Measurements from ENCODE around the gene AARS1.
"Not testable (repeated sequence)": the region's sequence is repeated elsewhere in the genome, so short reads cannot be mapped to it uniquely, and the experiment has no call there.

Gene AARS1

GRCh38 chr16:70267922-70268321 is 21.4 kb downstream of the AARS1 start:
- not testable (repeated sequence) for H3K27me3 ChIP-seq (ENCODE audit: insufficient read depth, low read length); H3K9ac ChIP-seq (ENCODE audit: low read depth, low read length); H3K27ac ChIP-seq (ENCODE audit: low read length); H3K4me3 ChIP-seq (ENCODE audit: low read length); H3K4me1 ChIP-seq (ENCODE audit: insufficient read depth, low read length); H3K9me3 ChIP-seq (ENCODE audit: insufficient read depth, low read depth, low read length)
- H3K36me3 ChIP-seq (ENCODE audit: insufficient read depth, low read depth, low read length), result peaks cover 97% of the 10 kb centered on the region

- Histone ChIP-seq H3K9me3 (ENCODE audit: insufficient read depth, low read depth, low read length) (no peaks in the 10 kb centered on the region), H3K27me3 (ENCODE audit: insufficient read depth, low read length) (no peaks in the 10 kb centered on the region), H3K4me1 (ENCODE audit: insufficient read depth, low read length) (no peaks in the 10 kb centered on the region), H3K36me3 (ENCODE audit: insufficient read depth, low read depth, low read length) (peaks cover 97% of the 10 kb centered on the region), H3K4me3 (ENCODE audit: low read length) (no peak overlapping the region), H3K9ac (ENCODE audit: low read depth, low read length) (no peak overlapping the region), H3K27ac (ENCODE audit: low read length) (no peak overlapping the region)
Measured at GRCh38 chr16:70267516-70267915, 21.8 kb downstream of the AARS1 start.

DNA sequence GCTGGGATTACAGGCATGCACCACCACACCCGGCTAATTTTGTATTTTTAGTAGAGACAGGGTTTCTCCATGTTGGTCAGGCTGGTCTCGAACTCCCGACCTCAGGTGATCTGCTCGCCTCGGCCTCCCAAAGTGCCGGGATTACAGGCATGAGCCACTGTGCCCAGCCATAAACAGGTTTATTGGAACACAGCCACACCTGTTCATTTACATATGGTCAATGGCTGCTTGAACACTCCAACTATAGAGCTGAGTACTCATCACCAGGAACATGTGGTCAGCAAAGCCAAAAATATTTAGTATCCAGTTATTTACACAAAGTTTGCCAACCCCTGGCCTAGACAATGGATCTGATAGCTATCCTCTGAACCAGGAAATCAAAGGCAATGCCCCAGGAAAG is 29.4 kb downstream of the AARS1 start:
- not testable (repeated sequence) for H3K27ac ChIP-seq (ENCODE audit: low read length); H3K4me3 ChIP-seq (ENCODE audit: low read length); H3K9ac ChIP-seq (ENCODE audit: low read depth, low read length); H3K27me3 ChIP-seq (ENCODE audit: insufficient read depth, low read length); H3K9me3 ChIP-seq (ENCODE audit: insufficient read depth, low read depth, low read length); H3K4me1 ChIP-seq (ENCODE audit: insufficient read depth, low read length)
- peaks cover 99% of the 10 kb centered on the region for H3K36me3 ChIP-seq (ENCODE audit: insufficient read depth, low read depth, low read length)

DNA sequence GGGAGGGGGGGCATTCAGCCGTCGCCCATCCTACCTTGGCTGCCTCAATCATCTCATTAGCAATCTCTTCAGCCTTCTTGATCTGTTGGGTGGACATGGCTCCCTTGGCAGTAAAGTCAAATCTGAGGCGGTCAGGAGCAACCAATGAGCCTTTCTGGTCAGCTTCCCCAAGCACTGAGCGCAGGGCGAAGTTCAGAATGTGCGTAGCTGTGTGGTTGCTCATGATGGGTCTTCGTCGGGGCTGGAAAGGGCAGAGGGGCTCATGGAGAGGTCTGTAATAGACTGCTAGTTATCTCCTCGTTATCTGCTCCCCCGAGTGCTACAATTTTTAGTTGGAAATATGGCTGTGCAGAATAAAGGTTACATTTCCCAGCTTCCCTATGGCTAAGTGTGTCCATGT is 30.4 kb downstream of the AARS1 start:
- H3K27me3 ChIP-seq (ENCODE audit: insufficient read depth, low read length), result no peaks in the 10 kb centered on the region
- H3K27ac ChIP-seq (ENCODE audit: low read length), result no peak overlapping the region
- no peaks in the 10 kb centered on the region for H3K9me3 ChIP-seq (ENCODE audit: insufficient read depth, low read depth, low read length)
- no peak overlapping the region for H3K4me3 ChIP-seq (ENCODE audit: low read length)
- H3K36me3 ChIP-seq (ENCODE audit: insufficient read depth, low read depth, low read length), result peaks cover 99% of the 10 kb centered on the region
- H3K9ac ChIP-seq (ENCODE audit: low read depth, low read length), result no peak overlapping the region
- no peaks in the 10 kb centered on the region for H3K4me1 ChIP-seq (ENCODE audit: insufficient read depth, low read length)

- H3K4me3 ChIP-seq (ENCODE audit: low read length), result no peak overlapping the region
- no peaks in the 10 kb centered on the region for H3K4me1 ChIP-seq (ENCODE audit: insufficient read depth, low read length)
- H3K36me3 ChIP-seq (ENCODE audit: insufficient read depth, low read depth, low read length), result peaks cover 99% of the 10 kb centered on the region
- no peak overlapping the region for H3K27ac ChIP-seq (ENCODE audit: low read length)
- no peaks in the 10 kb centered on the region for H3K27me3 ChIP-seq (ENCODE audit: insufficient read depth, low read length)
- no peaks in the 10 kb centered on the region for H3K9me3 ChIP-seq (ENCODE audit: insufficient read depth, low read depth, low read length)
- no peak overlapping the region for H3K9ac ChIP-seq (ENCODE audit: low read depth, low read length)
Measured at GRCh38 chr16:70258065-70258464, 31.2 kb downstream of the AARS1 start.

DNA sequence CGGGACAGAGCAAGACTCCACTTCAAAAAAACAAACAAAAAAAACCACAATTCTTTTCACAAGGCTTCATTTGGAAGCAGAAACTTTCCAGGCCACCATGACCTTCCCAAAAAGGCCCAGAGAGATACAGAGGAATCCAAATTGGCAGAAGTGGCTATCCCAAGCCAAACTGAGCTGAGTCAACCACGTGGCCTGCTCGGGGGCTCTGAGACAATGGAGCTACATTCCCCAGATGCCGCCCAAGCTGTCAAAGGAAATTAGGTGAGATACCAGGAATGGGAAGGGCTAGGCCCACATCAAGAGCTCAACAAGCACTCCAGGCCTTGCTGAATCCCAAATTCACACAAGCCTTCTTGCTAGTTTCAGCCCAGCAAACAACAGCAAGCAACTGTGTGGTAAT is 31.9 kb downstream of the AARS1 start:
- Histone ChIP-seq H3K4me1 (ENCODE audit: insufficient read depth, low read length) (no peaks in the 10 kb centered on the region), H3K9me3 (ENCODE audit: insufficient read depth, low read depth, low read length) (no peaks in the 10 kb centered on the region), H3K9ac (ENCODE audit: low read depth, low read length) (no peak overlapping the region), H3K27ac (ENCODE audit: low read length) (no peak overlapping the region), H3K36me3 (ENCODE audit: insufficient read depth, low read depth, low read length) (peaks cover 99% of the 10 kb centered on the region), H3K4me3 (ENCODE audit: low read length) (no peak overlapping the region), H3K27me3 (ENCODE audit: insufficient read depth, low read length) (no peaks in the 10 kb centered on the region)

DNA sequence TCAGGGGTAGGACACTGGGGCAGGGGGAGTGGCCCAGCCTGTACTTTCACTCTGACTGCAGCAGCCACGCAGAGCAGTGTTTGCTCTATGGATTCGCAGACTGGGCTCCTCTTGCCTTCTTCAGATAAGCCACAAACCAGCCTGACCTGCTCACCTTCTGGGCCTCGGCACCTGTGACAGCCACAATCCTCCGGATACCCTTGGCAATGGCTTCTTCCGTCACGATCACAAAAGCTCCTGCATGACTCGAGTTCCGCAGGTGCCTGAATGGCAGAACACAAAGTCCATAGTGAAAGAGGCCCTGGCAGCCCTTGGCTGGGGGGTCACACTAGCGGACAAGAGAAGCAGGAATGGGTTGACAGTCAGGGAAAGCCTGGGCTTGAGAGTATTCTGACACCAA is 33.7 kb downstream of the AARS1 start:
- Histone ChIP-seq H3K4me1 (ENCODE audit: insufficient read depth, low read length) (no peaks in the 10 kb centered on the region), H3K27me3 (ENCODE audit: insufficient read depth, low read length) (no peaks in the 10 kb centered on the region), H3K4me3 (ENCODE audit: low read length) (no peak overlapping the region), H3K9ac (ENCODE audit: low read depth, low read length) (no peak overlapping the region), H3K9me3 (ENCODE audit: insufficient read depth, low read depth, low read length) (no peaks in the 10 kb centered on the region), H3K36me3 (ENCODE audit: insufficient read depth, low read depth, low read length) (peaks cover 86% of the 10 kb centered on the region), H3K27ac (ENCODE audit: low read length) (no peak overlapping the region)

DNA sequence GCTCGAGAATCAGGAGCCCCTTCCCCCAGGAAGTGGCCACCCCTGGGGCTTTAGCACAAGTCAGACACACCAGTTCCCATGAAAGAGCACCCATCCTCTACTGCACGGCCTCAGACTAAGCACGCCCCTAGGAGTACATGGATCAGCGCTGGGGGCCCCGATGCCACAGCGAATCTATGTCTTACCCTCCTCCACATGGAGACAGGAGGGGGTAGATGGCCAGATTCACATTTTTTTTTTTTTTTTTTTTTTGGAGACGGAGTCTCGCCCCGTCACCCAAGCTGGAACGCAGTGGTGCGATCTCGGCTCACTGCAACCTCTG is 34.4 kb downstream of the AARS1 start:
- H3K27ac ChIP-seq (ENCODE audit: low read length), result no peak overlapping the region
- no peaks in the 10 kb centered on the region for H3K4me1 ChIP-seq (ENCODE audit: insufficient read depth, low read length)

DNA sequence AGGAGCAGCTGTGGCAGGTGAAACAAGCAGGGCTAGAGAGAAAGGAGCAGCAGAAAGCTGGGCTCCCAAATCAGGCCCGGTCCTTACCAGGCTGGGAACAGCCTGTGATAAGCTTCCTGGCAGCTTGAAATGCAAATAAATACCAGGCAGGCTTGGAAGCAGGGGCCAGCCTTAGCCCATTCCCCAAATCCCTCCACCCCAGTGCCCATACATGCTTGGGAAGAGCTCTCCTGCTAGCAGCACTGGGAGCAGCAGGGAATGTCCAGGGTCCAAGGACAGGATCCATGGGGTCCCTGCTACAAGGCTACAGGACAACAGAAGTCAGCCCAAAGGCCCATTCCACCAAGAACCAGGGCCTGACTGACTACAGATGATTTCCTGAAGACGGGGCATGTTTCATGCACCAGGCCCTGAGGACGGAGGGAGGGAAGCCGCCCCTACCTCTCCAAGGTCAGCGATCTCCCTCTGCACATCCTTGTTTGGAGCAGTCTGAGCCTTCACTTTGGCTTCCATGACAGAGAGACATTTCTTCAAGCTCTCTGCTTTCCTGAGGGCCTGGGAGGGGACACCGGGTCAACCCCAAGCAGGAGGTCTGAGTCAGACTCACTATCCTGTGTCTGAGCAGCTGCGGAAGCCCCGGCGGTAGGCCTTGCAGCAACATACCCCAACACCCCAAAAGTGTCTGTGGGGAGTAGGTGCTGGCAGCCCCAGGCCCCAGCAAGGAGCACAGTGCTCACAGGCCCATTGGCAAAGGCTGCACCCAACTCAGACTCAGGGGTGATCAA is 34.9 kb downstream of the AARS1 start:
- no peaks in the 10 kb centered on the region for H3K4me1 ChIP-seq (ENCODE audit: insufficient read depth, low read length)
- H3K36me3 ChIP-seq (ENCODE audit: insufficient read depth, low read depth, low read length), result peaks cover 74% of the 10 kb centered on the region
- H3K27ac ChIP-seq (ENCODE audit: low read length), result no peak overlapping the region
- H3K27me3 ChIP-seq (ENCODE audit: insufficient read depth, low read length), result no peaks in the 10 kb centered on the region
- H3K9ac ChIP-seq (ENCODE audit: low read depth, low read length), result no peak overlapping the region
- no peaks in the 10 kb centered on the region for H3K9me3 ChIP-seq (ENCODE audit: insufficient read depth, low read depth, low read length)
- no peak overlapping the region for H3K4me3 ChIP-seq (ENCODE audit: low read length)

More for the DNA sequence above, 34.4 kb downstream of the AARS1 start:
- Histone ChIP-seq H3K9me3 (ENCODE audit: insufficient read depth, low read depth, low read length) (no peaks in the 10 kb centered on the region), H3K9ac (ENCODE audit: low read depth, low read length) (no peak overlapping the region), H3K36me3 (ENCODE audit: insufficient read depth, low read depth, low read length) (peaks cover 80% of the 10 kb centered on the region), H3K4me3 (ENCODE audit: low read length) (no peak overlapping the region), H3K27me3 (ENCODE audit: insufficient read depth, low read length) (no peaks in the 10 kb centered on the region)

- H3K4me1 ChIP-seq (ENCODE audit: insufficient read depth, low read length), result no peaks in the 10 kb centered on the region
- peaks cover 66% of the 10 kb centered on the region for H3K36me3 ChIP-seq (ENCODE audit: insufficient read depth, low read depth, low read length)
- H3K27ac ChIP-seq (ENCODE audit: low read length), result no peak overlapping the region
- no peaks in the 10 kb centered on the region for H3K9me3 ChIP-seq (ENCODE audit: insufficient read depth, low read depth, low read length)
- H3K9ac ChIP-seq (ENCODE audit: low read depth, low read length), result no peak overlapping the region
- H3K4me3 ChIP-seq (ENCODE audit: low read length), result no peak overlapping the region
- no peaks in the 10 kb centered on the region for H3K27me3 ChIP-seq (ENCODE audit: insufficient read depth, low read length)
Measured at GRCh38 chr16:70253291-70254106, 35.8 kb downstream of the AARS1 start.

- Histone ChIP-seq H3K4me3 (ENCODE audit: low read length) (no peak overlapping the region), H3K9ac (ENCODE audit: low read depth, low read length) (no peak overlapping the region), H3K9me3 (ENCODE audit: insufficient read depth, low read depth, low read length) (no peaks in the 10 kb centered on the region), H3K36me3 (ENCODE audit: insufficient read depth, low read depth, low read length) (peaks cover 55% of the 10 kb centered on the region), H3K27me3 (ENCODE audit: insufficient read depth, low read length) (no peaks in the 10 kb centered on the region), H3K4me1 (ENCODE audit: insufficient read depth, low read length) (no peaks in the 10 kb centered on the region), H3K27ac (ENCODE audit: low read length) (no peak overlapping the region)
Measured at GRCh38 chr16:70252355-70252988, 36.8 kb downstream of the AARS1 start.
